GM12892 (cell line): ENCODE measurements around the gene UFL1.
"Not testable (repeated sequence)": the region's sequence is repeated elsewhere in the genome, so short reads cannot be mapped to it uniquely, and the experiment has no call there.

Source experiments
- POLR2A ChIP-seq: IDR thresholded peaks from 2 replicates; pipeline ENCODE4 v1.6.1; 2011; ENCODE audit warnings: low read depth, low read length, control low read depth
- POLR2AphosphoS5 ChIP-seq: IDR thresholded peaks from 2 replicates; pipeline ENCODE4 v1.6.1; 2011; ENCODE audit warnings: low read depth, low read length, control low read depth
- TAF1 ChIP-seq: IDR thresholded peaks from 2 replicates; pipeline ENCODE4 v1.6.1; 2011; ENCODE audit warnings: low read depth, mild to moderate bottlenecking, control low read depth, low read length, borderline replicate concordance

DNA sequence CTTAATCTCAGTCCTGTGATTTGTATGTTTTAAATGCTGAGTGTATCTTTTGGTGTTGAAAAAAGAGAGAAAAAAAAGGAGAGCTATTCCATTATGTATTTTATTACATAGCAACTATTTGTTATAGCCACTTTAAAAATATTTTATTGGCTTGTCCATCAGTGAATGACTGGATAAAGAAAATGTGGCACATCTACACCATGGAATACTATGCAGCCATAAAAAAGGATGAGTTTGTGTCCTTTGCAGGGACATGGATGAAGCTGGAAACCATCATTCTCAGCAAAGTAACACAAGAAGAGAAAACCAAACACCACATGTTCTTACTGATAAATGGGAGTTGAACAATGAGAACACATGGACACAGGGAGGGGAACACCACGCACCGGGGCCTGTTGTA is 38.1 kb downstream of the UFL1 start:
- TF ChIP-seq TAF1, POLR2A, POLR2AphosphoS5: not testable (repeated sequence)
